H9 (cell line): Measurements from ENCODE around the gene MROH2B. TPM values are rescaled to one million over a fixed set of nuclear protein-coding genes. Genes with fewer than 3 reads are reported as not detected.

Experiments used
- DNase-seq: peaks from one replicate; pipeline ENCODE4 v3.0.0-alpha.2; 2017
- H2AFZ ChIP-seq: one replicate; pipeline ENCODE4 v1.6.1; 2013; ENCODE audit warnings: mild to moderate bottlenecking, low read length, control low read depth, moderate library complexity
- H2AK5ac ChIP-seq: 2 replicates; pipeline ENCODE4 v1.6.1; 2013; ENCODE audit warnings: low read length, control low read depth, mixed read lengths; ENCODE audit not compliant: insufficient read length
- H2BK120ac ChIP-seq: one replicate; pipeline ENCODE4 v1.6.1; 2013; ENCODE audit warnings: low read depth, mild to moderate bottlenecking, low read length, control low read depth, inconsistent platforms; ENCODE audit not compliant: poor library complexity, severe bottlenecking
- H2BK12ac ChIP-seq: 2 replicates; pipeline ENCODE4 v1.6.1; 2013; ENCODE audit warnings: low read length, control low read depth, mixed read lengths, low read depth; ENCODE audit not compliant: insufficient read length
- H2BK15ac ChIP-seq: 2 replicates; pipeline ENCODE4 v1.6.1; 2013; ENCODE audit warnings: low read depth, low read length, control low read depth
- H2BK20ac ChIP-seq: one replicate; pipeline ENCODE4 v1.6.1; 2013; ENCODE audit warnings: low read depth, mild to moderate bottlenecking, low read length, control low read depth, inconsistent platforms; ENCODE audit not compliant: poor library complexity, severe bottlenecking
- H2BK5ac ChIP-seq: 2 replicates; pipeline ENCODE4 v1.6.1; 2013; ENCODE audit warnings: low read length, control low read depth, mixed read lengths; ENCODE audit not compliant: insufficient read length
- H3K14ac ChIP-seq: 2 replicates; pipeline ENCODE4 v1.6.1; 2013; ENCODE audit warnings: low read length, control low read depth; ENCODE audit not compliant: insufficient read depth
- H3K18ac ChIP-seq: 2 replicates; pipeline ENCODE4 v1.6.1; 2013; ENCODE audit warnings: low read depth, mild to moderate bottlenecking, mixed read lengths, low read length, control low read depth; ENCODE audit not compliant: insufficient read length
- H3K23ac ChIP-seq: 2 replicates; pipeline ENCODE4 v1.6.1; 2013; ENCODE audit warnings: low read length, control low read depth, mixed read lengths, low read depth; ENCODE audit not compliant: insufficient read length
- H3K23me2 ChIP-seq: 2 replicates; pipeline ENCODE4 v1.6.1; 2013; ENCODE audit warnings: low read depth, mild to moderate bottlenecking, mixed read lengths, low read length, control low read depth; ENCODE audit not compliant: insufficient read length, poor library complexity, severe bottlenecking
- H3K27ac ChIP-seq: 2 replicates; pipeline ENCODE4 v1.5.1; 2013; ENCODE audit warnings: low read length, control low read depth, mixed read lengths, low read depth; ENCODE audit not compliant: insufficient read length
- H3K27me3 ChIP-seq: 2 replicates; pipeline ENCODE4 v1.6.1; 2013; ENCODE audit warnings: low read length, control low read depth, inconsistent platforms; ENCODE audit not compliant: insufficient read depth
- H3K4ac ChIP-seq: 2 replicates; pipeline ENCODE4 v1.6.1; 2013; ENCODE audit warnings: low read depth, mild to moderate bottlenecking, control low read depth, inconsistent platforms, low read length, moderate library complexity
- H3K4me1 ChIP-seq: 2 replicates; pipeline ENCODE4 v1.6.1; 2013; ENCODE audit warnings: low read length, control low read depth, inconsistent platforms; ENCODE audit not compliant: insufficient read depth
- H3K4me2 ChIP-seq: 2 replicates; pipeline ENCODE4 v1.6.1; 2013; ENCODE audit warnings: low read length, control low read depth, mixed read lengths; ENCODE audit not compliant: insufficient read length, insufficient read depth
- H3K56ac ChIP-seq: 2 replicates; pipeline ENCODE4 v1.6.1; 2013; ENCODE audit warnings: low read depth, mild to moderate bottlenecking, mixed read lengths, low read length, control low read depth; ENCODE audit not compliant: insufficient read length
- H3K79me1 ChIP-seq: 2 replicates; pipeline ENCODE4 v1.6.1; 2013; ENCODE audit warnings: low read depth, mild to moderate bottlenecking, moderate library complexity, low read length, control low read depth, inconsistent platforms; ENCODE audit not compliant: insufficient read depth, poor library complexity, severe bottlenecking
- H3K79me2 ChIP-seq: 2 replicates; pipeline ENCODE4 v1.6.1; 2013; ENCODE audit warnings: low read length, control low read depth, inconsistent platforms; ENCODE audit not compliant: insufficient read depth
- H3K9ac ChIP-seq: 2 replicates; pipeline ENCODE4 v1.6.1; 2013; ENCODE audit warnings: low read length, control low read depth, mixed read lengths; ENCODE audit not compliant: insufficient read length; ENCODE audit errors: extremely low read depth
- H3K9me3 ChIP-seq: one replicate; pipeline ENCODE4 v1.6.1; 2013; ENCODE audit warnings: low read depth, low read length, inconsistent platforms; ENCODE audit not compliant: control insufficient read depth
- H3T11ph ChIP-seq: one replicate; pipeline ENCODE4 v1.6.1; 2013; ENCODE audit warnings: mild to moderate bottlenecking, low read length, control low read depth, inconsistent platforms
- H4K20me1 ChIP-seq: one replicate; pipeline ENCODE4 v1.6.1; 2013; ENCODE audit not compliant: control insufficient read depth, insufficient read length, insufficient read depth
- H4K5ac ChIP-seq: 2 replicates; pipeline ENCODE4 v1.6.1; 2013; ENCODE audit warnings: low read depth, mild to moderate bottlenecking, mixed read lengths, low read length, control low read depth; ENCODE audit not compliant: insufficient read length
- H4K8ac ChIP-seq: replicated peaks from 2 replicates; pipeline ENCODE4 v1.6.1; 2013; ENCODE audit warnings: low read length, control low read depth, mixed read lengths, low read depth; ENCODE audit not compliant: insufficient read length
- H4K91ac ChIP-seq: 2 replicates; pipeline ENCODE4 v1.6.1; 2013; ENCODE audit warnings: low read depth, mild to moderate bottlenecking, moderate library complexity, mixed read lengths, low read length, control low read depth; ENCODE audit not compliant: insufficient read length
- H3K27ac Mint-ChIP-seq, 3 experiments: 2 replicates in 2 of 3; 3 replicates in 1 of 3; pipeline ENCODE4 v1.8.0; 2020 to 2021; ENCODE audit warnings: mixed read lengths in 3 of 3, mild to moderate bottlenecking in 1 of 3, moderate library complexity in 1 of 3
- H3K27me3 Mint-ChIP-seq: 2 replicates; pipeline ENCODE4 v1.8.0; 2021; ENCODE audit warnings: low read depth, mild to moderate bottlenecking, moderate library complexity, mixed read lengths
- H3K36me3 Mint-ChIP-seq, 3 experiments: 2 replicates in 2 of 3; 3 replicates in 1 of 3; pipeline ENCODE4 v1.8.0; 2020 to 2021; ENCODE audit warnings: low read depth in 3 of 3, mixed read lengths in 3 of 3; ENCODE audit not compliant: insufficient read depth in 1 of 3
- H3K4me1 Mint-ChIP-seq, 2 experiments: 2 replicates each; pipeline ENCODE4 v1.8.0; 2020; ENCODE audit warnings: mixed read lengths in 2 of 2
- H3K4me3 Mint-ChIP-seq, 2 experiments: 2 replicates in 1 of 2; 3 replicates in 1 of 2; pipeline ENCODE4 v1.8.0; 2020 to 2021; ENCODE audit warnings: mild to moderate bottlenecking in 2 of 2, mixed read lengths in 2 of 2, moderate library complexity in 1 of 2
- H3K9me3 Mint-ChIP-seq, 2 experiments: 2 replicates in 1 of 2; 3 replicates in 1 of 2; pipeline ENCODE4 v1.8.0; 2020; ENCODE audit warnings: mild to moderate bottlenecking in 2 of 2, mixed read lengths in 2 of 2, moderate library complexity in 1 of 2
- CTCF ChIP-seq: fragments of 200-600 bp; sonication (generic); conservative IDR thresholded peaks from 3 replicates; pipeline ENCODE4 v1.8.0; 2021; ENCODE audit warnings: antibody characterized with exemption, mild to moderate bottlenecking
- WGBS: extraction: QIAGEN DNeasy Blood & Tissue Kit; methylation state at CpG from one replicate; pipeline ENCODE4 v1.1.7; 2013; ENCODE audit warnings: missing lambda C conversion rate, low lambda C conversion rate, mixed read lengths; ENCODE audit not compliant: insufficient read length; ENCODE audit errors: extremely low coverage; 5-methylcytosine and 5-hydroxymethylcytosine counted together
- total RNA-seq: library from RNA; stranded (reverse); gene quantifications from 2 replicates; pipeline ENCODE4 v1.2.1, GENCODE V29; 2021

The MROH2B gene
- total RNA-seq, 1 experiment from 2014 or later: not detected

GRCh38 chr5:40976836-40977235 is 94.3 kb downstream of the MROH2B start:
- Histone ChIP-seq H2BK5ac (no peak overlapping the region), H2BK15ac (no peak overlapping the region), H3K56ac (no peak overlapping the region), H2BK20ac (no peak overlapping the region), H2BK120ac (no peak overlapping the region), H3K79me1 (no peaks in the 10 kb centered on the region), H2BK12ac (no peak overlapping the region), H4K5ac (no peak overlapping the region), H3K23ac (no peak overlapping the region), H3T11ph (no peak overlapping the region), H4K91ac (no peak overlapping the region), H3K27me3 (no peaks in the 10 kb centered on the region), H3K4ac (no peak overlapping the region), H2AK5ac (no peak overlapping the region), H3K27ac (no peak overlapping the region), H3K9ac (no peak overlapping the region), H3K4me1 (no peaks in the 10 kb centered on the region; the same call in 1 of the 2 replicates), H3K9me3 (no peaks in the 10 kb centered on the region), H3K14ac (no peak overlapping the region), H3K4me2 (no peak overlapping the region), H3K18ac (no peak overlapping the region), H4K8ac (no peak overlapping the region), H3K79me2 (no peaks in the 10 kb centered on the region), H3K23me2 (no peaks in the 10 kb centered on the region), H4K20me1 (no peaks in the 10 kb centered on the region), H2AFZ (no peak overlapping the region)
- no peak overlapping the region; a peak in 1 of 7 replicates for H3K27ac Mint-ChIP-seq
- no CpG with 5 or more reads among the region's 3 CpGs for WGBS
- DNase-seq: no peak
- no peak overlapping the region; a peak in 1 of 5 replicates for H3K4me3 Mint-ChIP-seq
- H3K9me3 Mint-ChIP-seq: no peaks in the 10 kb centered on the region
- no peaks in the 10 kb centered on the region for H3K27me3 Mint-ChIP-seq
- no peaks in the 10 kb centered on the region for H3K36me3 Mint-ChIP-seq
- TF ChIP-seq CTCF: no peak
- peaks cover 6 to 8% of the 10 kb centered on the region in 2 experiments for H3K4me1 Mint-ChIP-seq
